ENCODE data around the gene TLR7. TPM values are rescaled to one million over a fixed set of nuclear protein-coding genes. Genes with fewer than 3 reads are reported as not detected.

TLR7 gene
- total and polyA plus RNA-seq, 10 of the 15 experiments (the other 5 are each of a cell fraction or from before 2014, with no cell fraction given): 12.0 to 44.4 (median 22.6) TPM

DNA sequence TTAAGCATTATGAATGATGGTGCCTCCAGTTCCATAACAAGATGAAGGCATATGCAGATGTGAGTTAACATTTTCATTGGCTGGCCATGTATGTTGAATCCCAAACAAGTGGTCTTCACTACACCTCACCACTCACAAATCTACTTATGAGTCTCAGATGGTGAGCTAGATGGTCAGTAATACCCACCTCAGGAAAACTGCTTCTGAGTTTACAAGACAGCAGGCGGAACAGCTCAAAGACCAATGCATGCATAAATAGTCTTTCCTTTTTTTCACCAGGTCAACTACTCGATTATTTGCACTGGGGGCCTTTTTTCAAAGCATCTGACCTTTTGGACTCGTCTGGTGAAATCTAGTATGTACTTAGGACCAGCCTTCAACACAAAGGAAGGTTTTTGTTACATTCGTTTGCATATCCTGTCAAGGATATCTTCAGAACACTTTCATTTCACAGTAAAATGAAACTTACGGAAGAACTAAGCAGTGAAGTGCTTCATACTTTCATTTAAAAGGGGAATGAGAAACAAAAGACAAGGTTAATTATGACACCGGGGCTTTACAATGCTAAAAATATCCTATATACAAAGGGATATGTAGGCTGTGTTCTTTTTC lies 23.1 kb upstream of the TLR7 start:
- H3K9me3 ChIP-seq (replicated peaks; ENCODE audit: control insufficient read depth, insufficient read depth, low read length): no peaks in the 10 kb centered on the region; the same call in 1 of the 3 replicates
- no peaks in the 10 kb centered on the region for H3K79me2 ChIP-seq (ENCODE audit: control insufficient read depth, insufficient read depth, low read length)
- no peaks in the 10 kb centered on the region for H3K36me3 ChIP-seq (ENCODE audit: control insufficient read depth in 2 of 2, insufficient read depth in 2 of 2, low read length in 1 of 2)
- ChIA-PET SMC1A (ENCODE audit: uncharacterized antibody, unreplicated experiment) (interaction anchor here (0.7 to 4.8 kb wide), 9 partner anchors 22 to 50 kb away, joined by 3 to 45 read pairs (median 8); no protein-coding TSS in a partner anchor), CTCF (interaction anchor here (0.9 to 1.9 kb wide), 9 partner anchors 13 to 103 kb away, joined by 3 to 18 read pairs (median 5); partner anchors contain the start of gene TLR7), POLR2A (interaction anchor here (0.6 to 1.4 kb wide), 8 partner anchors 25 to 241 kb away, joined by 3 to 4 read pairs (median 3); no protein-coding TSS in a partner anchor), RAD21 (ENCODE audit: unreplicated experiment) (interaction anchor here (0.7 to 2.9 kb wide), 7 partner anchors 24 to 1087 kb away, joined by 3 to 15 read pairs (median 7); partner anchors contain the start of gene TLR7)
- intact Hi-C loops (cut with micrococcal nuclease; ENCODE audit: unreplicated experiment) (loop anchor here (1.0 to 5.0 kb wide), 5 partner anchors 23 to 249 kb away; no protein-coding TSS in a partner anchor), in situ Hi-C loops (cut with MboI) (no loop called here)
- no TSS peak for BruUV-seq (replicated peaks)
- peak overlapping the region; percentile 79 for H3K9ac ChIP-seq (ENCODE audit: control insufficient read depth, insufficient read depth, low read length)
- no peaks in the 10 kb centered on the region for H4K20me1 ChIP-seq (ENCODE audit: control insufficient read depth, insufficient read depth)
- H3K4me2 ChIP-seq (ENCODE audit: control insufficient read depth, insufficient read depth): peak overlapping the region; percentile 95
- DNase-seq (ENCODE audit: low read depth, low spot score): peak; percentile 85
- peak overlapping the region; percentile 42; the same call in 1 of the 2 replicates for H3K4me3 ChIP-seq
- H2AFZ ChIP-seq (ENCODE audit: control insufficient read depth, low read depth, low read length): peak overlapping the region; percentile 69
- WGBS (ENCODE audit: insufficient coverage, insufficient replicate concordance, low lambda C conversion rate, missing lambda C conversion rate): under 1% methylated on average over 6 of the region's 6 CpGs
- H3K27me3 ChIP-seq (replicated peaks in 1 of 2; ENCODE audit: control insufficient read depth in 2 of 2, insufficient read depth in 2 of 2, low read length in 1 of 2): no peaks in the 10 kb centered on the region
- FAIRE-seq: peak; percentile 99
- peak; percentile 92 for ATAC-seq
- H3K4me1 ChIP-seq (ENCODE audit: control insufficient read depth, insufficient read depth, low read length): peaks cover 29% of the 10 kb centered on the region
- H3K27ac ChIP-seq (ENCODE audit: control insufficient read depth, insufficient read depth): peak overlapping the region; percentile 100
- TF ChIP-seq, protein P1, sequence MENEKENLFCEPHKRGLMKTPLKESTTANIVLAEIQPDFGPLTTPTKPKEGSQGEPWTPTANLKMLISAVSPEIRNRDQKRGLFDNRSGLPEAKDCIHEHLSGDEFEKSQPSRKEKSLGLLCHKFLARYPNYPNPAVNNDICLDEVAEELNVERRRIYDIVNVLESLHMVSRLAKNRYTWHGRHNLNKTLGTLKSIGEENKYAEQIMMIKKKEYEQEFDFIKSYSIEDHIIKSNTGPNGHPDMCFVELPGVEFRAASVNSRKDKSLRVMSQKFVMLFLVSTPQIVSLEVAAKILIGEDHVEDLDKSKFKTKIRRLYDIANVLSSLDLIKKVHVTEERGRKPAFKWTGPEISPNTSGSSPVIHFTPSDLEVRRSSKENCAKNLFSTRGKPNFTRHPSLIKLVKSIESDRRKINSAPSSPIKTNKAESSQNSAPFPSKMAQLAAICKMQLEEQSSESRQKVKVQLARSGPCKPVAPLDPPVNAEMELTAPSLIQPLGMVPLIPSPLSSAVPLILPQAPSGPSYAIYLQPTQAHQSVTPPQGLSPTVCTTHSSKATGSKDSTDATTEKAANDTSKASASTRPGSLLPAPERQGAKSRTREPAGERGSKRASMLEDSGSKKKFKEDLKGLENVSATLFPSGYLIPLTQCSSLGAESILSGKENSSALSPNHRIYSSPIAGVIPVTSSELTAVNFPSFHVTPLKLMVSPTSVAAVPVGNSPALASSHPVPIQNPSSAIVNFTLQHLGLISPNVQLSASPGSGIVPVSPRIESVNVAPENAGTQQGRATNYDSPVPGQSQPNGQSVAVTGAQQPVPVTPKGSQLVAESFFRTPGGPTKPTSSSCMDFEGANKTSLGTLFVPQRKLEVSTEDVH (IDR thresholded peaks at IDR 0.05; ENCODE audit: low read depth, partially characterized antibody): no peak
- TF ChIP-seq ATF7 (IDR thresholded peaks at IDR 0.05; ENCODE audit: low read depth) (peak; percentile 44; the same call in 1 of the 2 replicates), MYC (IDR thresholded peaks at IDR 0.05; ENCODE audit: insufficient read depth, insufficient read length, insufficient replicate concordance, low read length, severe bottlenecking) (no peak), SUPT20H (IDR thresholded peaks at IDR 0.05; ENCODE audit: borderline replicate concordance, control insufficient read depth, low read depth, low read length) (no peak), PML (IDR thresholded peaks at IDR 0.05; ENCODE audit: low read length) (no peak; the same call in 1 of the 2 replicates), ZBTB40 (IDR thresholded peaks at IDR 0.05; ENCODE audit: borderline replicate concordance) (no peak), ASH2L (IDR thresholded peaks at IDR 0.05; ENCODE audit: borderline replicate concordance, low read depth) (0 out of 2 replicates have a peak, but pooled peaks have one; percentile 45), HDAC6 (IDR thresholded peaks at IDR 0.05; ENCODE audit: unreplicated experiment) (no peak)
- TF ChIP-seq, protein P2, sequence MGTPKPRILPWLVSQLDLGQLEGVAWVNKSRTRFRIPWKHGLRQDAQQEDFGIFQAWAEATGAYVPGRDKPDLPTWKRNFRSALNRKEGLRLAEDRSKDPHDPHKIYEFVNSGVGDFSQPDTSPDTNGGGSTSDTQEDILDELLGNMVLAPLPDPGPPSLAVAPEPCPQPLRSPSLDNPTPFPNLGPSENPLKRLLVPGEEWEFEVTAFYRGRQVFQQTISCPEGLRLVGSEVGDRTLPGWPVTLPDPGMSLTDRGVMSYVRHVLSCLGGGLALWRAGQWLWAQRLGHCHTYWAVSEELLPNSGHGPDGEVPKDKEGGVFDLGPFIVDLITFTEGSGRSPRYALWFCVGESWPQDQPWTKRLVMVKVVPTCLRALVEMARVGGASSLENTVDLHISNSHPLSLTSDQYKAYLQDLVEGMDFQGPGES (IDR thresholded peaks at IDR 0.05): no peak
- TF ChIP-seq, protein P3, sequence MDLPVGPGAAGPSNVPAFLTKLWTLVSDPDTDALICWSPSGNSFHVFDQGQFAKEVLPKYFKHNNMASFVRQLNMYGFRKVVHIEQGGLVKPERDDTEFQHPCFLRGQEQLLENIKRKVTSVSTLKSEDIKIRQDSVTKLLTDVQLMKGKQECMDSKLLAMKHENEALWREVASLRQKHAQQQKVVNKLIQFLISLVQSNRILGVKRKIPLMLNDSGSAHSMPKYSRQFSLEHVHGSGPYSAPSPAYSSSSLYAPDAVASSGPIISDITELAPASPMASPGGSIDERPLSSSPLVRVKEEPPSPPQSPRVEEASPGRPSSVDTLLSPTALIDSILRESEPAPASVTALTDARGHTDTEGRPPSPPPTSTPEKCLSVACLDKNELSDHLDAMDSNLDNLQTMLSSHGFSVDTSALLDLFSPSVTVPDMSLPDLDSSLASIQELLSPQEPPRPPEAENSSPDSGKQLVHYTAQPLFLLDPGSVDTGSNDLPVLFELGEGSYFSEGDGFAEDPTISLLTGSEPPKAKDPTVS (IDR thresholded peaks at IDR 0.05; ENCODE audit: low read depth, low read length): no peak
- TF ChIP-seq, protein P4, sequence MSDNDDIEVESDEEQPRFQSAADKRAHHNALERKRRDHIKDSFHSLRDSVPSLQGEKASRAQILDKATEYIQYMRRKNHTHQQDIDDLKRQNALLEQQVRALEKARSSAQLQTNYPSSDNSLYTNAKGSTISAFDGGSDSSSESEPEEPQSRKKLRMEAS (IDR thresholded peaks at IDR 0.05; ENCODE audit: low read depth, low read length): no peak

All from GM12878 (cell line).